GM20000 (cell line): ENCODE results near the gene CPOX.
A peak's percentile ranks its signal among the peaks of the same experiment; 100 is the strongest.
"Not testable (repeated sequence)": the region's sequence is repeated elsewhere in the genome, so short reads cannot be mapped to it uniquely, and the experiment has no call there.

Source experiments
- DNase-seq: peaks from one replicate; pipeline ENCODE4 v3.0.0; 2012; ENCODE audit warnings: low spot score
- CTCF ChIP-seq: IDR thresholded peaks from 2 replicates; pipeline ENCODE4 v1.5.1; 2012; ENCODE audit warnings: mild to moderate bottlenecking, control low read depth; ENCODE audit errors: extremely low read depth, missing control alignments

The CPOX gene

DNA sequence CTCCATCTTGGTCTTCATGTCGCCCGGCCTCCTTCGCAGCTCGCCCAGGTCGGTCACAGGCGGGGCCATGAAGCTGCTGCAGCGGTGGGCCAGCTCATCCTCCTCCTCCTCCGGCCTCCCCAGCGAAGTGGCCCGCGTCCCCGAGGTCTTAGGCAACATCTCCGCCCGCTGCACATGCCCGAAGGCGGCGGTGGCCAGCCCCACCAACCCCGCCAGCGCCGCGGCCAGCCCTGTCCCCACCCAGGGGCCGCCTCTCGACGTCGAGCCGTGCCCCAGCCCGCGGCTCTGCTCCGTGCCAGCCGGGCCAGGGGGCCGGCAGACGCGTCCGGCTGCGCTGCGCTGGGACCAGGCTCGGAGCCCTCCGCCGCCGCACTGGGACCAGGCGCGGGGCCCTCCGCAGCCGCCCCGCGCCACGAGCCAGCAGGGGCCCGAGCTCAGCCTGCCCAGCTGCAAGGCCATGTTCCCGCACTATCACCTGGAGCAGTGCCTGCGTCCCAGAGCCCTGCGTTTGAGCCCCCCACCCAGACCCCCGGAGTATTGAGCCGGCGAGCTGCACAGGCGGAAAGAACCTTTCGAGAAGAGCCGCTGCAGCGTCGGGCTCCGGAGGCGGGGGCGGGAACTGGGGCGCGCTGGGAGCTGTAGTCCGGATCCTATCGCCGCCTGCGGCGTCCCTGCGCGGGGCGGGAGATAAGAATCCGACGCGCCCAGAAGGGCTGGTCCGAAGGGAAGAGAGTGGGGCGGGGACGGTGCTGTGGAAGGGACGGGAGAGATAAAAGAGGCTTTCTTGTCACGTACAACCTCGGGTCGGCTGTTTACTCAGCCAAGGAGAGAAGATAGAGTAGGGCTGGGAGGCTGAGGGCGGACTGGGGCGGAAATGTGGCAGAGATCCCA is at the start of gene CPOX:
Gene CPOX, minus strand, starts transcription at position 566 of the 891 bp plus-strand sequence. Its CDS starts 107 bp downstream, at position 459.
- DNase-seq, result peak; percentile 94
- TF ChIP-seq CTCF, result no peak

DNA sequence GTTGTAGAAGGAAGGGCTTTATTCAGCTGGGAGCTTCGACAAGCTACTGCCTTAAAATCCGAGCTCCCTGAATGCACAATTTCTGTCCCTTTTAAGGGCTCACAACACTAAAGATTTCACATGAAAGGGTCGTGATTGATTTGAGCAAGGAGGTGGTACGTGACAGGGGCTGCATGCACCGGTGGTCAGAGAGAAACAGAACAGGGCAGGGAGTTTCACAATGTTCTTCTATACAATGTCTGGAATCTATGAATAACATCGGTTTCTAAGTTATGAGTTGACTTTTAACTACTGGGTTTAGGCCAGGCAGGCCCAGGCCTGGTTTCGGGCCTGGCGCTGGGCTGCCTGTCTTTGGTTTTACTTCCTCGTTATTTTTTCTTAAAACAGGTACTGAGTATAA is 49.4 kb upstream of the CPOX start:
- DNase-seq, result not testable (repeated sequence)

DNA sequence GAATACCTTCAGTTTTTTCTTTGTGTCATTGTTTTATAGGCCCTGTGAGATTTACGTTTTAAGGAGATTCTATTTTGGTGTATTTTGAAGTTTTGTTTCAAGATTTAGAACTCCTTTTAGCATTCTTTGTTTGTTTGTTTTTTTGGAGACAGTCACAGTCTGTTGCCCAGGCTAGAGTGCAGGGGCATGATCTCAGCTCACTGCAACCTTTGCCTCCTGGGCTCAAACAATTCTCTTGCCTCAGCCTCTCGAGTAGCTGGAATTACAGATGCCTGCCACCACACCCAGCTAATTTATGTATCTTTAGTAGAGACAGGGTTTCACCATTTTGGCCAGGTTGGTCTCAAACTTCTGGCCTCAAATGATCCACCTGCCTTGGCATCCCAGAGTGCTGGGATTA is 48.3 kb upstream of the CPOX start:
- not testable (repeated sequence) for DNase-seq

- not testable (repeated sequence) for DNase-seq
Measured at GRCh38 chr3:98638515-98638914, 45.1 kb upstream of the CPOX start.

DNA sequence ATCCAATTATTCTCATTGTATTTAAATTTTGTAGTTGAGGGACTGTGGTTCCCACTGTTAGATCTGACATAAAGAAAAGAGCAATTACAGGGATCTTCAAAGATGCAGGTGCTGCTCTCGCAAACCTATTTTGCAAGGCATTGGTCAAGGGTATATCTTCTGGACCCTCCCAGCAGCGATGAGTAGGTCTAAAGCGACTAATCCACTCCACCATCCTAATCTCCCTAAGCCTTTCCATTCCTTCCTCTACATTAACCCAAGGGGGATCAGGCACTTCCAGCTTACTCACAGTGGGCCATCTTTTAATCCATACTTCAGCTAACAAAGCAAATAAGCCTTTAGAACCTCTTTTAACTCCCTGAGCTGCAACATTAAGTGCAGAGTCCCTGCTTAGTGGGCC is 37.0 kb upstream of the CPOX start:
- DNase-seq, result no peak
- no peak for TF ChIP-seq CTCF

- no peak for TF ChIP-seq CTCF
- no peak for DNase-seq
Measured at GRCh38 chr3:98628317-98628716, 34.9 kb upstream of the CPOX start.

DNA sequence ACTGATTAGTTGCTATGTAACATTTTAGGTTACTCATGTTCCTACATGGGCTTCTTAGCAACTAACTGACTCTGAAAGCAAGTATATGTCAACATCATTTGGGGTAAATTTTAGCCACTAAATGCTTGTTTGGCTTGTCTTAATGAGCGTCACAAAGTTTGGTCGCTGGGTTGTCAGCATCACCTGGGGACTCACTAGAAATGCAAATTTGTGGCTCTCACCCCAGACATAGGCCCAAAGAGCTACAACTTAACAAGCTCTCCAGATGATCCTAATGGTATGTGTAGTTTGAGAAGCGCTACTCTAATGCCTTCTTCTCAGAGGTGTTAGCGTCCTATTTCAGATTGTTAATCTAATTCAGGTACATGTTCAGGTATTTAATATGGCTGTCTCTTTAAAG is 32.7 kb upstream of the CPOX start:
- no peak for TF ChIP-seq CTCF
- no peak for DNase-seq

DNA sequence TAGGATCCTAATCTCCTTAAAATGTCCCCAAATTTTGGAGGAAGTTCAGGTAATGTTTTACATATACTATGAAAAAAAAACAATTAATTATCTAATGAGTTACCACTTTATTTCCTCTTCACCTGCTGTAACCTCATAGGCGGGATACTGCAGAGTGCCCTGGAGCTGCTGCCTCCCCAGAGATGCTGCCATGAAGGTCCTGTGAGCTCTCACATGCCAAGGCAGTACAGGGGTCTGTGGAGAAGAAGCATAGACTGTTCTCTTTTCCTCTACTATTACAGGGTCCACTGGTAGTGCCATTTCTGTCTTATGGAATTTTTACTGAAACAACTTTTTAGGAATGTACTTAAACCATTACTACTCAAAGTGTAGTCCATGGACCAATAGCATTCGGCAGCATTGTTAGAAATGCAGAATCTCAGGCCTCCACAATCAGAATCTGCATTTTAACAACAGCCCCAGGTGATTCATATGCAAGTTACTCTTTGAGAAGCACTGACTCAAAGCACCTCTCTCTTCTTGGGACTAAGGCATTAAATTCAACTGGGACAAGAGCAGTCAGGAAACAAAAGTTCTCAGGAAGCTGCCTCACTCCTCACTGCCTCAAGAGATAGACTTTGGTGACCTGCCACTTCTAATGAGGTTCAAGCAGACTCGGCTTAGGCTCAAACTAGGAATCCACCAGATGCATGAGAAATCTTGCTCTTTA is 30.3 kb upstream of the CPOX start:
- DNase-seq, result no peak
- no peak for TF ChIP-seq CTCF

- no peak for TF ChIP-seq CTCF
- DNase-seq, result no peak
Measured at GRCh38 chr3:98617841-98618240, 24.4 kb upstream of the CPOX start.
